Germinal center (tissue), 1 donor: ENCODE data around the gene KL.

Experiments used
- DNase-seq: peaks from one replicate; pipeline ENCODE4 v3.0.0; 2012; ENCODE audit warnings: mixed read lengths, low spot score

KL gene

GRCh38 chr13:33112766-33113165 is 96.5 kb downstream of the KL start:
- DNase-seq: no peak

- no peak for DNase-seq
Observed at GRCh38 chr13:33114146-33114545, 97.9 kb downstream of the KL start.

GRCh38 chr13:33115274-33115673 is 99.1 kb downstream of the KL start:
- no peak for DNase-seq
